ENCODE results near the gene KCNMB2.

Gene KCNMB2

GRCh38 chr3:178583963-178584575 lies 47.8 kb downstream of the KCNMB2 start:
- no peak for DNase-seq

GRCh38 chr3:178584722-178585380 lies 48.6 kb downstream of the KCNMB2 start:
- no peak for DNase-seq

- no peak for DNase-seq
Observed at GRCh38 chr3:178585454-178585853, 49.2 kb downstream of the KCNMB2 start.

GRCh38 chr3:178586076-178586475 lies 49.8 kb downstream of the KCNMB2 start:
- no peak for DNase-seq

- DNase-seq, result no peak
Observed at GRCh38 chr3:178588628-178589027, 52.4 kb downstream of the KCNMB2 start.

GRCh38 chr3:178593786-178594185 lies 57.5 kb downstream of the KCNMB2 start:
- DNase-seq, result no peak

- no peak for DNase-seq
Observed at GRCh38 chr3:178597371-178597770, 61.1 kb downstream of the KCNMB2 start.

GRCh38 chr3:178602856-178603255 lies 66.6 kb downstream of the KCNMB2 start:
- no peak for DNase-seq

GRCh38 chr3:178603735-178604134 lies 67.5 kb downstream of the KCNMB2 start:
- DNase-seq, result no peak

- DNase-seq, result no peak
Observed at GRCh38 chr3:178618197-178618596, 82.0 kb downstream of the KCNMB2 start.

- no peak for DNase-seq
Observed at GRCh38 chr3:178618896-178619295, 82.7 kb downstream of the KCNMB2 start.

GRCh38 chr3:178623666-178624255 lies 87.5 kb downstream of the KCNMB2 start:
- DNase-seq, result no peak

GRCh38 chr3:178624276-178624675 lies 88.0 kb downstream of the KCNMB2 start:
- no peak for DNase-seq

GRCh38 chr3:178625053-178625600 lies 88.9 kb downstream of the KCNMB2 start:
- DNase-seq, result no peak

GRCh38 chr3:178628037-178628436 lies 91.8 kb downstream of the KCNMB2 start:
- no peak for DNase-seq

GRCh38 chr3:178629430-178630178 lies 93.4 kb downstream of the KCNMB2 start:
- no peak for DNase-seq

- DNase-seq, result no peak
Observed at GRCh38 chr3:178631950-178632349, 95.7 kb downstream of the KCNMB2 start.

GRCh38 chr3:178634975-178635374 lies 98.7 kb downstream of the KCNMB2 start:
- DNase-seq, result no peak

- no peak for DNase-seq
Observed at GRCh38 chr3:178637802-178638201, 101.6 kb downstream of the KCNMB2 start.

- no peak for DNase-seq
Observed at GRCh38 chr3:178645503-178645902, 109.3 kb downstream of the KCNMB2 start.

- DNase-seq, result no peak
Observed at GRCh38 chr3:178646186-178646862, 110.1 kb downstream of the KCNMB2 start.

- no peak for DNase-seq
Observed at GRCh38 chr3:178655488-178655887, 119.3 kb downstream of the KCNMB2 start.
